PC-9 (cell line): ENCODE data around the gene SUSD2. TPM values are rescaled to one million over a fixed set of nuclear protein-coding genes. Genes with fewer than 3 reads are reported as not detected.

Source experiments
- BruUV-seq: library from RNA; stranded (reverse); fragments of 400-500 nt; replicated peaks from 2 replicates; lab custom pipeline; 2021; lab: Mats Ljungman, UMichigan
- CTCF ChIA-PET: fragments of 300-600 bp; sonication (Branson Sonifier 250); formaldehyde crosslinking; loops from one replicate; lab custom pipeline; 2022; ENCODE audit warnings: antibody characterized with exemption; lab: Charles Lee
- POLR2A ChIA-PET: fragments of 300-600 bp; sonication (Branson Sonifier 250); formaldehyde crosslinking; loops from one replicate; lab custom pipeline; 2022; ENCODE audit warnings: antibody characterized with exemption; ENCODE audit not compliant: unreplicated experiment; lab: Charles Lee
- DNase-seq, 2 experiments: peaks; one replicate each; pipeline versions ENCODE4 v3.0.0 to v3.0.0-alpha.2; 2015 to 2022; ENCODE audit warnings: mixed read lengths in 1 of 2
- H2AFZ ChIP-seq: fragments of 200-600 bp; sonication (generic); 2 replicates; pipeline ENCODE4 v1.8.1; 2017; ENCODE audit warnings: antibody characterized with exemption
- H3F3A ChIP-seq: fragments of 200-600 bp; sonication (generic); 2 replicates; pipeline ENCODE4 v1.8.1; 2017; ENCODE audit warnings: antibody characterized with exemption, mild to moderate bottlenecking, low read depth; ENCODE audit not compliant: insufficient read depth
- H3K27ac ChIP-seq: fragments of 200-600 bp; sonication (generic); 2 replicates; pipeline ENCODE4 v1.6.1; 2016; ENCODE audit warnings: mixed run types
- H3K27me3 ChIP-seq: fragments of 200-600 bp; sonication (generic); 2 replicates; pipeline ENCODE4 v1.6.1; 2016; ENCODE audit warnings: low read depth, mixed run types; ENCODE audit not compliant: insufficient read depth
- H3K36me3 ChIP-seq: fragments of 200-600 bp; sonication (generic); 2 replicates; pipeline ENCODE4 v1.6.1; 2016; ENCODE audit warnings: low read depth, mixed run types
- H3K4me1 ChIP-seq: fragments of 200-600 bp; sonication (generic); replicated peaks from 2 replicates; pipeline ENCODE4 v1.6.1; 2016; ENCODE audit warnings: mixed run types; ENCODE audit not compliant: insufficient read depth
- H3K4me2 ChIP-seq: fragments of 200-600 bp; sonication (generic); 2 replicates; pipeline ENCODE4 v1.6.1; 2017; ENCODE audit warnings: mixed run types
- H3K4me3 ChIP-seq: fragments of 200-600 bp; sonication (generic); 2 replicates; pipeline ENCODE4 v1.6.1; 2016; ENCODE audit warnings: mixed run types
- H3K79me2 ChIP-seq: fragments of 200-600 bp; sonication (generic); 2 replicates; pipeline ENCODE4 v1.6.1; 2017; ENCODE audit warnings: low read depth, mixed run types
- H3K9me2 ChIP-seq: fragments of 200-600 bp; sonication (generic); 2 replicates; pipeline ENCODE4 v1.8.1; 2017; ENCODE audit warnings: mild to moderate bottlenecking; ENCODE audit not compliant: insufficient read depth
- H3K9me3 ChIP-seq: fragments of 200-600 bp; sonication (generic); 2 replicates; pipeline ENCODE4 v1.8.1; 2016; ENCODE audit warnings: low read depth; ENCODE audit not compliant: insufficient read depth
- H4K20me1 ChIP-seq: fragments of 200-600 bp; sonication (generic); 2 replicates; pipeline ENCODE4 v1.8.1; 2017; ENCODE audit not compliant: insufficient read depth
- CTCF ChIP-seq: fragments of 200-600 bp; sonication (generic); conservative IDR thresholded peaks from 2 replicates; pipeline ENCODE4 v1.6.1; 2017; ENCODE audit warnings: mixed run types, antibody characterized with exemption, mild to moderate bottlenecking, moderate library complexity
- EZH2 ChIP-seq: fragments of 200-600 bp; sonication (generic); IDR thresholded peaks from 2 replicates; pipeline ENCODE4 v1.8.0; 2017; ENCODE audit warnings: antibody characterized with exemption, low read depth
- intact Hi-C: fragments of 100-400 bp; cut with micrococcal nuclease; formaldehyde crosslinking; loops from one replicate; pipeline ENCODE4 v1.10.0; 2022; ENCODE audit not compliant: unreplicated experiment
- total RNA-seq: library from RNA; stranded (reverse); gene quantifications from 2 replicates; pipeline ENCODE4 v1.2.3, GENCODE V29; 2021

SUSD2 gene
- total RNA-seq, 1 experiment from 2014 or later, result 5.5 TPM

GRCh38 chr22:24160546-24160945 is 20.7 kb upstream of the SUSD2 start:
- no peaks in the 10 kb centered on the region for H4K20me1 ChIP-seq
- POLR2A ChIA-PET, result no interaction called here
- H3K27me3 ChIP-seq, result no peaks in the 10 kb centered on the region
- H3K4me3 ChIP-seq, result no peak overlapping the region
- DNase-seq, result no peak
- no TSS peak for BruUV-seq
- no peaks in the 10 kb centered on the region for H3K9me2 ChIP-seq
- H2AFZ ChIP-seq, result no peak overlapping the region
- CTCF ChIA-PET, result no interaction called here
- H3F3A ChIP-seq, result peaks cover 7% of the 10 kb centered on the region; the same call in 1 of the 2 replicates
- intact Hi-C loops, result no loop called here
- H3K9me3 ChIP-seq, result no peaks in the 10 kb centered on the region
- H3K79me2 ChIP-seq, result no peaks in the 10 kb centered on the region
- H3K4me2 ChIP-seq, result no peak overlapping the region
- H3K4me1 ChIP-seq, result peaks cover 11% of the 10 kb centered on the region
- TF ChIP-seq EZH2 (no peak), CTCF (no peak)
- H3K27ac ChIP-seq, result no peak overlapping the region
- H3K36me3 ChIP-seq, result no peaks in the 10 kb centered on the region

- POLR2A ChIA-PET, result no interaction called here
- Histone ChIP-seq H3K27ac (no peak overlapping the region), H3K4me1 (peaks cover 9% of the 10 kb centered on the region), H2AFZ (no peak overlapping the region), H3K9me3 (no peaks in the 10 kb centered on the region), H3K36me3 (no peaks in the 10 kb centered on the region), H3K9me2 (no peaks in the 10 kb centered on the region), H3F3A (peaks cover 6% of the 10 kb centered on the region; the same call in 1 of the 2 replicates), H3K79me2 (no peaks in the 10 kb centered on the region), H3K4me3 (no peak overlapping the region), H3K27me3 (no peaks in the 10 kb centered on the region), H4K20me1 (no peaks in the 10 kb centered on the region), H3K4me2 (no peak overlapping the region)
- intact Hi-C loops, result no loop called here
- no TSS peak for BruUV-seq
- CTCF ChIA-PET, result no interaction called here
- TF ChIP-seq EZH2 (no peak), CTCF (no peak)
- DNase-seq, result no peak
These were observed 19.8 kb upstream of the SUSD2 start for GRCh38 chr22:24161485-24161884.

- H3K27ac ChIP-seq, result no peak overlapping the region
- no peaks in the 10 kb centered on the region for H3K9me2 ChIP-seq
- BruUV-seq, result no TSS peak
- H3F3A ChIP-seq, result peaks cover 3% of the 10 kb centered on the region; the same call in 1 of the 2 replicates
- H3K4me3 ChIP-seq, result no peak overlapping the region
- CTCF ChIA-PET, result no interaction called here
- POLR2A ChIA-PET, result no interaction called here
- H3K27me3 ChIP-seq, result no peaks in the 10 kb centered on the region
- no peaks in the 10 kb centered on the region for H3K79me2 ChIP-seq
- H2AFZ ChIP-seq, result no peak overlapping the region
- intact Hi-C loops, result no loop called here
- TF ChIP-seq CTCF (no peak), EZH2 (no peak)
- H3K4me1 ChIP-seq, result peaks cover 6% of the 10 kb centered on the region
- no peaks in the 10 kb centered on the region for H3K9me3 ChIP-seq
- H3K4me2 ChIP-seq, result no peak overlapping the region
- H4K20me1 ChIP-seq, result no peaks in the 10 kb centered on the region
- no peaks in the 10 kb centered on the region for H3K36me3 ChIP-seq
- DNase-seq, result no peak
These were observed 19.4 kb upstream of the SUSD2 start for GRCh38 chr22:24161909-24162308.
